Panc1 (cell line): ENCODE data around the gene GRM7.

ENCODE experiments used
- POLR2AphosphoS5 ChIP-seq: IDR thresholded peaks from 2 replicates; pipeline ENCODE4 v1.6.1; 2012; ENCODE audit warnings: mild to moderate bottlenecking, low read depth, low read length, moderate library complexity
- TF ChIP-seq, protein P1 (sequence below), 2 experiments: IDR thresholded peaks; 2 replicates each; pipeline ENCODE4 v1.6.1; 2011 to 2012; ENCODE audit warnings: low read depth in 2 of 2, control low read depth in 1 of 2, low read length in 1 of 2, mild to moderate bottlenecking in 1 of 2, moderate library complexity in 1 of 2; ENCODE audit not compliant: insufficient read depth in 1 of 2
- TF ChIP-seq, protein P2 (sequence below): fragments of 450-650 bp; IDR thresholded peaks from 2 replicates; pipeline ENCODE4 v1.5.1; 2017; ENCODE audit warnings: mild to moderate bottlenecking

DNA sequence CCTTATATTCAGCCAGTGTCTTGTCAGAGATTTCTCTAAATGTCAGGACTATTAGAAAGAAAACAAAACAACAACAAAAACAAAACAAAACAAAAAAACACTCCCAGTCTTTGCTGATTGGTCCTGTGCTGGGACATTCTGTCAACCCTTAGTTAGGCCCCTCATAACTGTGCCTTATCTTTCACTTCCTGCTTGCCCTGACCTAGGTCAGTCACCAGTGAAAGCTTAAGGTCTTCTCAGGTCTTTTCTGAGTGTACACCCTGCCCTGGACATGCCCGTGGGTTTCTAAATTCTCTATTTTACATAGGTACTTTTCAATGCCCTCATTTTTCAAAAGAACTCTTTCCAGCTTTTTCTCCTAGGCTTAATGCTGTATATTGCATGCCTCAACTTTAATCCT, 454.1 kb downstream of the GRM7 start:
- TF ChIP-seq, protein P1, sequence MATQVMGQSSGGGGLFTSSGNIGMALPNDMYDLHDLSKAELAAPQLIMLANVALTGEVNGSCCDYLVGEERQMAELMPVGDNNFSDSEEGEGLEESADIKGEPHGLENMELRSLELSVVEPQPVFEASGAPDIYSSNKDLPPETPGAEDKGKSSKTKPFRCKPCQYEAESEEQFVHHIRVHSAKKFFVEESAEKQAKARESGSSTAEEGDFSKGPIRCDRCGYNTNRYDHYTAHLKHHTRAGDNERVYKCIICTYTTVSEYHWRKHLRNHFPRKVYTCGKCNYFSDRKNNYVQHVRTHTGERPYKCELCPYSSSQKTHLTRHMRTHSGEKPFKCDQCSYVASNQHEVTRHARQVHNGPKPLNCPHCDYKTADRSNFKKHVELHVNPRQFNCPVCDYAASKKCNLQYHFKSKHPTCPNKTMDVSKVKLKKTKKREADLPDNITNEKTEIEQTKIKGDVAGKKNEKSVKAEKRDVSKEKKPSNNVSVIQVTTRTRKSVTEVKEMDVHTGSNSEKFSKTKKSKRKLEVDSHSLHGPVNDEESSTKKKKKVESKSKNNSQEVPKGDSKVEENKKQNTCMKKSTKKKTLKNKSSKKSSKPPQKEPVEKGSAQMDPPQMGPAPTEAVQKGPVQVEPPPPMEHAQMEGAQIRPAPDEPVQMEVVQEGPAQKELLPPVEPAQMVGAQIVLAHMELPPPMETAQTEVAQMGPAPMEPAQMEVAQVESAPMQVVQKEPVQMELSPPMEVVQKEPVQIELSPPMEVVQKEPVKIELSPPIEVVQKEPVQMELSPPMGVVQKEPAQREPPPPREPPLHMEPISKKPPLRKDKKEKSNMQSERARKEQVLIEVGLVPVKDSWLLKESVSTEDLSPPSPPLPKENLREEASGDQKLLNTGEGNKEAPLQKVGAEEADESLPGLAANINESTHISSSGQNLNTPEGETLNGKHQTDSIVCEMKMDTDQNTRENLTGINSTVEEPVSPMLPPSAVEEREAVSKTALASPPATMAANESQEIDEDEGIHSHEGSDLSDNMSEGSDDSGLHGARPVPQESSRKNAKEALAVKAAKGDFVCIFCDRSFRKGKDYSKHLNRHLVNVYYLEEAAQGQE (IDR thresholded peaks at IDR 0.05; ENCODE audit: insufficient read depth in 1 of 2, low read depth in 2 of 2, low read length in 1 of 2), result no peak
- no peak for TF ChIP-seq POLR2AphosphoS5
- TF ChIP-seq, protein P2, sequence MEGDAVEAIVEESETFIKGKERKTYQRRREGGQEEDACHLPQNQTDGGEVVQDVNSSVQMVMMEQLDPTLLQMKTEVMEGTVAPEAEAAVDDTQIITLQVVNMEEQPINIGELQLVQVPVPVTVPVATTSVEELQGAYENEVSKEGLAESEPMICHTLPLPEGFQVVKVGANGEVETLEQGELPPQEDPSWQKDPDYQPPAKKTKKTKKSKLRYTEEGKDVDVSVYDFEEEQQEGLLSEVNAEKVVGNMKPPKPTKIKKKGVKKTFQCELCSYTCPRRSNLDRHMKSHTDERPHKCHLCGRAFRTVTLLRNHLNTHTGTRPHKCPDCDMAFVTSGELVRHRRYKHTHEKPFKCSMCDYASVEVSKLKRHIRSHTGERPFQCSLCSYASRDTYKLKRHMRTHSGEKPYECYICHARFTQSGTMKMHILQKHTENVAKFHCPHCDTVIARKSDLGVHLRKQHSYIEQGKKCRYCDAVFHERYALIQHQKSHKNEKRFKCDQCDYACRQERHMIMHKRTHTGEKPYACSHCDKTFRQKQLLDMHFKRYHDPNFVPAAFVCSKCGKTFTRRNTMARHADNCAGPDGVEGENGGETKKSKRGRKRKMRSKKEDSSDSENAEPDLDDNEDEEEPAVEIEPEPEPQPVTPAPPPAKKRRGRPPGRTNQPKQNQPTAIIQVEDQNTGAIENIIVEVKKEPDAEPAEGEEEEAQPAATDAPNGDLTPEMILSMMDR, result no peak
